Peyer's patch (tissue), 4 donors: ENCODE measurements around the gene SACM1L.

ENCODE experiments used
- CTCF ChIP-seq, 6 experiments: fragments of 450-650 bp in 4 of 6; fragments of 200-600 bp in 2 of 6; sonication (generic) in 1 of 6; IDR thresholded peaks; one replicate each; pipeline ENCODE4 v1.5.1; 2017 to 2019; ENCODE audit warnings: antibody characterized with exemption in 6 of 6, mild to moderate bottlenecking in 3 of 6, moderate library complexity in 1 of 6
- POLR2A ChIP-seq, 2 donors: fragments of 450-650 bp; IDR thresholded peaks; one replicate each; pipeline ENCODE4 v1.5.1; 2017; ENCODE audit warnings: antibody characterized with exemption in 2 of 2, mild to moderate bottlenecking in 2 of 2, moderate library complexity in 2 of 2

GRCh38 chr3:45794177-45794560, 105.0 kb downstream of the SACM1L start:
- TF ChIP-seq CTCF (IDR thresholded peaks at IDR 0.05): no peak
- no peak for TF ChIP-seq POLR2A (IDR thresholded peaks at IDR 0.05)
